ENCODE measurements around the gene SIM1.

The SIM1 gene

DNA sequence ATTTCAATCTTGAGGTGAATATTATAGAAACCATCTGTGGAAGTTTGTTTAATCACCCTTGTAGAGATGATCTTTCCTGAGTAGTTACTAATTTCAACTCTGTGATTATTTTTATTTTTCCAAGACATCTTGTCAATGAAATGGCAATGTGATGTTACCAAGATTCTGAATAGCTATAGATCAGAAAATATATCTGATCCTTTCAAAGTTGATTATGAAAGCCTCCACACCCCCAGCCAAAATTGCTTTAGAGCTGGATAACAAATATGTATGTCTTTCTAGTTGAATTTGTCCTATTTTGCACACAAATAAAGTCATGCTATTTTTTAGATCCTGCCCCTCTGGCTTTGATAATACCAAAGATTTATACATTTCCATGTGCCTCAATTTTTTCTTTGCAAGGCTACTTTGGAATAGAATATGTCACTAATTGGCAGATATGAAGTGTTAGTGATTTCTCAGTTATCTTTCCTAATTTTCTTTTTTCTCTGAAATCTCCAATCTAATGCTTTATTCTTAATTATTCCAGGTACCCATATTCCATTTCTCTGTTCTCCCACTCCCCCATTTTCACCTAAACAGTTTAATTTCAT lies 5.0 kb downstream of the SIM1 start:
- H3K79me2 ChIP-seq (ENCODE audit: insufficient read depth, low read length): no peaks in the 10 kb centered on the region
- peaks cover 4% of the 10 kb centered on the region; the same call in 1 of the 2 replicates for H3K9me3 ChIP-seq (ENCODE audit: low read length)
- no peak overlapping the region for H2AFZ ChIP-seq (ENCODE audit: low read length)
- no peaks in the 10 kb centered on the region for H3K36me3 ChIP-seq (ENCODE audit: insufficient read depth, low read length)
- H3K27me3 ChIP-seq (ENCODE audit: insufficient read depth, low read length): no peaks in the 10 kb centered on the region
- no peaks in the 10 kb centered on the region for H4K20me1 ChIP-seq (ENCODE audit: insufficient read depth, low read length)
- H3K4me2 ChIP-seq (ENCODE audit: low read length): no peak overlapping the region
- H3K4me1 ChIP-seq (ENCODE audit: insufficient read depth, low read length, severe bottlenecking): peaks cover 12% of the 10 kb centered on the region
- H3K4me3 ChIP-seq (ENCODE audit: low read depth, low read length, poor library complexity, severe bottlenecking): no peak overlapping the region
- H3F3A ChIP-seq (ENCODE audit: insufficient read depth, low read length): no peaks in the 10 kb centered on the region
- H3K27ac ChIP-seq (ENCODE audit: low read depth, low read length, poor library complexity, severe bottlenecking): no peak overlapping the region
- no peak overlapping the region for H3K9ac ChIP-seq (ENCODE audit: low read length)
- TF ChIP-seq CTCF (IDR thresholded peaks at IDR 0.05; ENCODE audit: low read length): no peak
- no peak for TF ChIP-seq EZH2 (IDR thresholded peaks at IDR 0.05; ENCODE audit: borderline replicate concordance, low read length)
- H3K9me2 ChIP-seq (ENCODE audit: low read depth, low read length): no peaks in the 10 kb centered on the region

DNA sequence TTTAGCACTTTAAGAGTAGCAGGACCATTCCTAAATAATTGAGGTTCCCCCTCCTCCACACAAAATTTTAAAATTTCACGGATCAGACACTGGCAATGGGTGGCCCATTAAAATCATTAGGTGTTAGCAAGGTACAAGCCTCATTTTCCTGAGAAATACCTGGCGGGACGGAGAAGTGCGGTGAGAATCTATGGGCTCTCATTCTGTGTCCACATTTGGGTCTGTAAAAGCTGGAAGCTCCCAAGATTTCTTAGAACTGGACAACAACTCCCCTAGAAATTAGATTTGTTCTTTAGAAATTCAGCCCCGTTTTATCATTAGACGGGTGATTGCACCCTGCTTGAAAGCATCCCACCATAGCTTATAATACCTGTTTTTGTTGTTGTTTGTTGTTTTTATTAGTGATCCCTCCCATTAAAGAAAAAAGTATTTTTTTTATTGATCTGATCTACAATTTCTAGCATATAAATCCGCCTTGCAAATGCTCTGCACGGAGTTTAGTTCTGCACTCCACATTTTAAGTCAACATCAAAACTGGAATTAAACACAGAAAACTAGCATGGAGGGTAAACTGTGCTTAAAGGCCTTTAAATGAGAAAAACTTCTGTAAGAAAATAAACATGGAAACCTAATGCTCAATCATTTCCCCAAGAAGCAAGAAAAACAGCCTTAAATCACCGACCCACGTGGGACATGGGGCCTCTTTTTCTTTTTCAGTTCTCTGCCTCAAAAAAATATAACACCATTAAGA lies 5.7 kb downstream of the SIM1 start:
- TF ChIP-seq CTCF (IDR thresholded peaks at IDR 0.05; ENCODE audit: low read length): no peak
- TF ChIP-seq EZH2 (IDR thresholded peaks at IDR 0.05; ENCODE audit: borderline replicate concordance, low read length): no peak
- Histone ChIP-seq H3K9me3 (ENCODE audit: low read length) (peaks cover 4% of the 10 kb centered on the region; the same call in 1 of the 2 replicates), H3K9ac (ENCODE audit: low read length) (no peak overlapping the region), H3K36me3 (ENCODE audit: insufficient read depth, low read length) (no peaks in the 10 kb centered on the region), H2AFZ (ENCODE audit: low read length) (no peak overlapping the region), H4K20me1 (ENCODE audit: insufficient read depth, low read length) (no peaks in the 10 kb centered on the region), H3K4me2 (ENCODE audit: low read length) (no peak overlapping the region), H3K4me1 (ENCODE audit: insufficient read depth, low read length, severe bottlenecking) (peaks cover 12% of the 10 kb centered on the region), H3K27me3 (ENCODE audit: insufficient read depth, low read length) (no peaks in the 10 kb centered on the region), H3K27ac (ENCODE audit: low read depth, low read length, poor library complexity, severe bottlenecking) (no peak overlapping the region), H3K79me2 (ENCODE audit: insufficient read depth, low read length) (no peaks in the 10 kb centered on the region), H3F3A (ENCODE audit: insufficient read depth, low read length) (no peaks in the 10 kb centered on the region), H3K9me2 (ENCODE audit: low read depth, low read length) (no peaks in the 10 kb centered on the region), H3K4me3 (ENCODE audit: low read depth, low read length, poor library complexity, severe bottlenecking) (no peak overlapping the region)

GRCh38 chr6:100457311-100457990 lies 7.3 kb downstream of the SIM1 start:
- no peaks in the 10 kb centered on the region for H3K27me3 ChIP-seq (ENCODE audit: insufficient read depth, low read length)
- peaks cover 8% of the 10 kb centered on the region for H3K4me1 ChIP-seq (ENCODE audit: insufficient read depth, low read length, severe bottlenecking)

More at GRCh38 chr6:100457311-100457990, 7.3 kb downstream of the SIM1 start:
- Histone ChIP-seq H3K9ac (ENCODE audit: low read length) (no peak overlapping the region), H4K20me1 (ENCODE audit: insufficient read depth, low read length) (no peaks in the 10 kb centered on the region), H3K27ac (ENCODE audit: low read depth, low read length, poor library complexity, severe bottlenecking) (no peak overlapping the region), H3K9me2 (ENCODE audit: low read depth, low read length) (no peaks in the 10 kb centered on the region), H2AFZ (ENCODE audit: low read length) (no peak overlapping the region), H3F3A (ENCODE audit: insufficient read depth, low read length) (no peaks in the 10 kb centered on the region), H3K79me2 (ENCODE audit: insufficient read depth, low read length) (no peaks in the 10 kb centered on the region), H3K4me2 (ENCODE audit: low read length) (no peak overlapping the region), H3K4me3 (ENCODE audit: low read depth, low read length, poor library complexity, severe bottlenecking) (no peak overlapping the region), H3K9me3 (ENCODE audit: low read length) (peaks cover 4% of the 10 kb centered on the region; the same call in 1 of the 2 replicates), H3K36me3 (ENCODE audit: insufficient read depth, low read length) (no peaks in the 10 kb centered on the region)
- no peak for TF ChIP-seq CTCF (IDR thresholded peaks at IDR 0.05; ENCODE audit: low read length)
- no peak for TF ChIP-seq EZH2 (IDR thresholded peaks at IDR 0.05; ENCODE audit: borderline replicate concordance, low read length)

Data from OCI-LY1 (cell line).